Activated CD4-positive, alpha-beta T cell treated with anti-CD3 and anti-CD28 coated beads, Interleukin-2, amount 50 U/mL, for 16 hours (primary cell): ENCODE measurements around the gene CRABP1.
"Not testable (repeated sequence)": the region's sequence is repeated elsewhere in the genome, so short reads cannot be mapped to it uniquely, and the experiment has no call there.

ENCODE experiments used
- DNase-seq: peaks from one replicate; pipeline ENCODE4 v3.0.0-alpha.2; 2020

Gene CRABP1

DNA sequence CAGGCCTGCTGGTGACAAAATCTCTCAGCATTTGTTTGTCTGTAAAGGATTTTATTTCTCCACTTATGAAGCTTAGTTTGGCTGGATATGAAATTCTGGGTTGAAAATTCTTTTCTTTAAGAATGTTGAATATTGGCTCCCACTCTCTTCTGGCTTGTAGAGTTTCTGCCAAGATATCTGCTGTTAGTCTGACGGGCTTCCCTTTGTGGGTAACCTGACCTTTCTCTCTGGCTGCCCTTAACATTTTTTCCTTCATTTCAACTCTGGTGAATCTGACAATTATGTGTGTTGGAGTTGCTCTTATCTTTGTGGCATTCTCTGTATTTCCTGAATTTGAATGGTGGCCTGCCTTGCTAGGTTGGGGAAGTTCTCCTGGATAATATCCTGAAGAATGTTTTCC is 40.0 kb downstream of the CRABP1 start:
- not testable (repeated sequence) for DNase-seq

DNA sequence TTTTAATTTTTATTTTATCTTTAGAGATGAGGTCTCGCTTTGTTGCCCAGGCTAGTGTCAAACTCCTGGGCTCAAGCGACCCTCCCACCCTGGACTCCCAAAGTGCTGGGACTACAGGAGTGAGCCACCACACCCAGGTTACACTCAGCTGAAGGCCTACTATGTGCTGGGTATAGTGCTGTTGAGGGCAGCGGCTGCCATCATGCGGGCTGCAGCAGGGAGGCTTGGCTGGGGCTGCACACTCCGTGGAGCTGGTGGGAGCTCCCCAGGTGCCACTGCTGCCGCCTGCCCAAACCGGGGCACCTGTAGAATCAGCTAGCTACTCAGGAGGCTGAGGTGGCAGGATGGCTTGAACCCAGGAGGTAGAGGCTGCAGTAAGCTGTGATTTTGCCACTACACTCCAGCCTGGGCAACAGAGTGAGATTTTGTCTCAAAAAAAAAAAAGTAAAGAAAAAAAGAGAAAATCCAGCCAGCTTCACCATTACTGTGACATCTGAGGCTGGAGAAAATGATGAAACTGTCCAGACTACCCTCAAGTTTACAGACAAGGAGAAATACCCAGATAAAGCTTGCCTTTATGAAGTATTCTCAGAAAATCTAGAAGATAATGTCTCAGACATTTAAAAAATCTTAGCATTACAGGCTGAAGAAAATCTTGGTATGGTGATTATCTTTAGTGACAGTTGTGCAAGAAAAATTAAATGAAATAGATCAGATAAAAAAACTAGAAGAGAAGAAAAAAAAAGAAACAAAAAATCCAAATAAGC is 42.1 kb downstream of the CRABP1 start:
- DNase-seq, result no peak

- no peak for DNase-seq
Observed at GRCh38 chr15:78384651-78385050, 44.5 kb downstream of the CRABP1 start.

GRCh38 chr15:78387246-78388037 is 47.3 kb downstream of the CRABP1 start:
- DNase-seq, result no peak

- DNase-seq, result no peak
Observed at GRCh38 chr15:78388865-78389264, 48.7 kb downstream of the CRABP1 start.

DNA sequence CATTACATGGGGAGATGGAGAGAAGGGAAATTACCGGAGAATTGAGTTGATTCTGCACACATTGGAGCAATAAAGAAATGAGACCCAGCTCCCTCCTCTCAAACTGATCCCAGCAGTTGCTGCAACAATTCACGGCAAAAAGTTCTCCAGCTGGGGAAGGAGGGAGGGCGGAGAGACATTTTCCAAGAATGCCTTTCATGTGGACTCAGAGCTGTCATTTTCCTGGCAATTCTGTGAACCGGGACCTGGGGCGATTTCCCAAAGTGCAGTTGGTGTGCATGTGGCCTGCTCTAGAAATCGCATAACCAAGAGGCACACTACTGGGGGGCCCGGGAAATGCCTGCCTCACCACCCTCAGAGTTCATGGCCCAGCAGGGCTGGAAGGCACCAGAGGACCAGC is 49.2 kb downstream of the CRABP1 start:
- DNase-seq, result no peak

DNA sequence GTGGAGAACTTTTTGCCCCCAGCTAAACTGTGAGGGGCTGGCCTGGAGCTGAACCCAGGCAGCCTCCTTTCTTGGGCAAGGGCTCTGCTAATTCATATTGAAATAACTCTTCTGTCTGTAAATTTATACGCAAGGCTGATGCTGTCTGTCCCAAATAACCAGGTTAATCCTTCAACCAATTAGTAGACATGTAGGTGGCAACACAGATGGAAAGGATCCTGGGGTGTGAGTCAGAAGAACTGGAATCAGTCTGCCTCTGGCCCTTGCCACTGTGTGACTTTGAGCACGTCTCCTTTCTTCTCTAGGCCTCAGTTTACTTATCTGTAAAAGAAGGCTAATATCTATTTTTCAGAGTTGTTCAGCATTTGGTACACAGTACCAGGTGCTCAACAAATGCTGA is 49.6 kb downstream of the CRABP1 start:
- no peak for DNase-seq

DNA sequence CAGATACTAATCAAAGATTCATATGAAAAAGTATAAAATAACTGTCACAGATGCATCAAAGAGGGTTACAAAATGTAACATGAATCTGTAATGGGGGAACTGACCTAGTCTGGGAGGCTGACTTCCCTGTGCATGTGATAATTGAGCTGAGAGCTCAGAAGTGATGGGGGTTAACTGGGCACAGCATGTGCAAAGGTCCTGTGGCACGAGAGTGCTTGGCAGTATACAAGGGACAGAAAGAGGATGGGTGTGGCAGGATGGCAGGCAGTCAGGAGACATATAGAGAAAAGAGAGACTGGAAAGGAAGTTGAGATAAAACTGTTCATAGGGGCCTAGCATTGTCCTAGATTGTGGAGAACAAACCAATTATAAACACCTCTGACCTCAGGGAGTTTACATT is 50.1 kb downstream of the CRABP1 start:
- no peak for DNase-seq

DNA sequence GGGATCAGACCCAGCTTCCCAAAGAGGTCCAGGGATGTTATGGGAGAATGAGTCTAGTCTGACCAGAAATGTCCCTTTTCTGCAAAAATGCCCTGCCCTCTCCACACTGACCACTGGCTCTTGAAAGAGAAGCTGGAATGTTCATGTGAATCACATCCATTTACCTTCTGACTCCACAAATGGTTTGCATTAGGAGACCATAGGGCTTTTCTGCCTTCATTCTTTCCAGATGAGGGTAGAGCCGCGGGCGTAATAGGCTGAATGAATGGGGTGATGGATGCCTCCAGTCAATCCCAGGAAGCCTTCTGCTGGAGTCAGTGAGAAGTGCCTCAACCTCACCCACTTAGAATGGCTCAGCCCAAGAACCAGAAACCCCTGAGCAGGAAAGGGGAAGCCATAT is 50.7 kb downstream of the CRABP1 start:
- no peak for DNase-seq

- DNase-seq, result no peak
Observed at GRCh38 chr15:78391781-78392180, 51.6 kb downstream of the CRABP1 start.

DNA sequence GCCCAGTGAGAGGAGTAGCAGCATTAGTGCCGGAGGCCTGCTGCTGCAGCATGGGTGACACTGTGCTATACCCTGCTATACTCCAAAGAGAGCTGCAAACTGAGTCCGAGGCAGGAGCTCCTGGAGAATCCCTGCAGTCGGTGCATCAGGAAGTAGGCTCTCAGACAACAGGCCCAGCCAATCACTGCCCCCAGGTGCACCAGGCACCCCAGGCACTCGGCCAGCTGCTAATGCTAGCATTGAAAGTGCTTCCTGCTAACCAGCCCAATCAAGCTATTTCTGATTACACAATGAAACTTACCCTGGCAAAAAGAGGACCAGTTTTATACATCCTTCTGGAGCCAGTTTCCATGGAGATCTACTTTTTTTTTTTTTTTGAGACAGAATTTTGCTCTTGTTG is 52.3 kb downstream of the CRABP1 start:
- no peak for DNase-seq

DNA sequence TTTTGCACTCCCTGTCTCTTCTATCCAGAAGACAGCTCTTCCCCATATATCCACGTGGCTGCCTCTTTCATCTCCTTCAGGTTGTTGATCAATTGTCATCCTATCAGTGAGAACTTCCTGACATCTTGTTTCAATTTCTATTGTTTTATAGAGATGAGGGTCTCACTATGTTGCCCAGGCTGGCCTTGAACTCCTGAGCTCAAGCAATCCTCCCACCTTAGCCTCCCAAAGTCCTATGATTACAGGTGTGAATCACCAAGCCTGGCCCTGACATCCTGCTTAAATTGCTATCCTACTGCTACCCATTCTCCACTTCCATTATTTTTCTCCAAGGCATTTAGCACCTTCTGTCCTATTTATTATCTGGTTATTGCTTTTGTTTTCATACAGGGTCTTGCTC is 53.0 kb downstream of the CRABP1 start:
- no peak for DNase-seq

GRCh38 chr15:78394026-78394425 is 53.9 kb downstream of the CRABP1 start:
- DNase-seq, result no peak

- no peak for DNase-seq
Observed at GRCh38 chr15:78394981-78395616, 54.9 kb downstream of the CRABP1 start.

- no peak for DNase-seq
Observed at GRCh38 chr15:78396186-78396814, 56.1 kb downstream of the CRABP1 start.

DNA sequence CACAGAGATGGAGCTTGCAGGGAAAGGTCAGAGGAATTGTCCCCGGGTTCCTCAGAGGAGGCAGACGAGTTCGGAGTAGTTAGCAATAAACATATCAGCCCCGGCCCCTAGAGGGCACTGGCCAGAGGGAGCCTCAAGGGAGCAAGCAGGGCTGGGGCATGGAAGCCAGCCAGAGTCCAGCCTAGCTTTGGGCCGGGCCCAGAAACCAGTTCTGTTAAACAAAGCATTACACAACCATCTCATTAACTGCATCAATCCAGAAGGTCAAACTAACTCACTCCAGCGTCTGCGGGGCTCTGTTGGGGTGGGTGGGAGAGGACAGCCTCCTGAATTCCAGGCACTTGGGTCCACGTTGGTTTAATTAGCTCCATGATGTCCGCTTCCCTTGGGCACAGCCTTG is 56.8 kb downstream of the CRABP1 start:
- no peak for DNase-seq

DNA sequence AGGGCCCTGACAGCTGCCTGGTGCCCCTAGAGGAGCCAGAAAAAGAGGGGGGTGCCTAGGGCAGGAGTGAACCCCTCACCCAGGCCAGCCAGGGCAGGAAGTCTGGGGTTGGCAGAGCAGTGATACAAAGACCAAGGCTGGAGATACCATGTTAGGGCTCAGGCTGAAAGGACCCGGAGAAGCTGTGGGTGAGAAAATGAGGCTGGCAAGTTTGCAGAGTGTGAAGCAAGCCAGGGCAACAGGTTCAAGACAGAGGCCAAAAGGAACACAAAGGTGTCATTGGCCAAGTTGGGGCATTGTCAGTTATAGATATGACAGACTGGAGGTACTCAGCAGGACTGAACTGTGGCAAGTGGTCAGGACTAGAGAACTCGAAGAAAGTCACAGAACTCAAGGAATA is 57.2 kb downstream of the CRABP1 start:
- DNase-seq, result no peak
